Measurements from ENCODE around the gene APOL6. TPM values are rescaled to one million over a fixed set of nuclear protein-coding genes. Genes with fewer than 3 reads are reported as not detected.

Gene APOL6
- total and polyA plus RNA-seq, 10 of the 15 experiments (the other 5 are each of a cell fraction or from before 2014, with no cell fraction given), result 4.3 to 22.9 (median 9.3) TPM

DNA sequence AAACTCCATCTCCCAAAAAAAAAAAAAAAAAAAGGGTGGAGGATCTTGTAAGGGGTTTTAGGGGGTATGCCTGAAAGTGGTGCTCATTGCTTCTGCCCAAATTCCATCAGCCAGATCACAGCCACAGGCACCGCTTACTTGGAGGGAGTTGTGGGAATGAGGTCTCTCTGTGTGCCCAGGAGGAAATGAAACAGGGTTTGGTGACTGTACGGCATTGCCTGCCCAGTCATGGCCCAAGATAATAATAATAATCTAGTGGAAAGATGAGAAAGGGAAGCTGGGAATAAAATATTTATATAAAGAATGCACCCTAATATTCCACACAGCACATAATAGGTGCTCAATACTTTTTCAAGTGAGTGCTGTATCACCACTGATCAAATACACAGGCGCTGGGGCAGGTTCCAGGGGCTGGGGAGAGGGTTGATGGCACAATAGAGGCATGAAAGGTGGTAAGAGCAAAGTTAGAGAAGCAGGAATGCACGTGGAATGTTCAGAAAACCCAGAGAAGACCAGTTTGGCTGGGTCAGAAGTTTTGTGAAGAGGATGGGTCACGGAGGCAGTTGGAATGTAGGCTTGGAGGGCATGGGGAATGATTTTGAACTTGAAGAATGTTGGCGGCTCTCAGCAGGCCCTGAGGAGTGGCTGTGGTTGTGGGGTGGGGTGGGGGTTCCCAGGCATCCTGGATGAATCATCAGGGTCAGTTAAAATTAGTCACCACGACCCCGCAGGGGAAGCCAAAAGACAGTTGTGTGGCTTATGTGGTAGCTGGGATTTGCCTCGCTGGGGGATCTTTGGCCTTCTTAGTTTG, 18.6 kb upstream of the APOL6 start (continued):
- TF ChIP-seq ZSCAN29 (IDR thresholded peaks at IDR 0.05) (no peak), SMARCA5 (IDR thresholded peaks at IDR 0.05) (no peak), MTA2 (IDR thresholded peaks at IDR 0.05; ENCODE audit: low read depth) (peak; percentile 72), BHLHE40 (IDR thresholded peaks at IDR 0.05; ENCODE audit: borderline replicate concordance in 1 of 2, low read depth in 2 of 2, low read length in 1 of 2) (peak in 1 of 2 experiments; percentile 55; a peak in 1 of 4 replicates), IKZF1 (conservative IDR thresholded peaks at IDR 0.05) (peak; percentile 90), CEBPB (IDR thresholded peaks at IDR 0.05; ENCODE audit: borderline replicate concordance in 1 of 2, low read depth in 2 of 2, low read length in 2 of 2) (peak in 1 of 2 experiments; percentile 63; a peak in 1 of 4 replicates), IKZF2 (IDR thresholded peaks at IDR 0.05) (peak; percentile 84 to 93), CHD1 (IDR thresholded peaks at IDR 0.05; ENCODE audit: low read depth, low read length) (no peak), CBX5 (IDR thresholded peaks at IDR 0.05; ENCODE audit: low read depth) (no peak), CBFB (IDR thresholded peaks at IDR 0.05; ENCODE audit: low read depth) (peak; percentile 95), BMI1 (IDR thresholded peaks at IDR 0.05; ENCODE audit: borderline replicate concordance) (0 out of 2 replicates have a peak, but pooled peaks have one; percentile 29), NR2C2 (IDR thresholded peaks at IDR 0.05; ENCODE audit: borderline replicate concordance, control insufficient read depth, insufficient read length, low read depth) (no peak), BCL3 (IDR thresholded peaks at IDR 0.05; ENCODE audit: borderline replicate concordance, insufficient read depth, low read depth, low read length, poor library complexity, severe bottlenecking) (peak; percentile 25), RELA (IDR thresholded peaks at IDR 0.05; ENCODE audit: borderline replicate concordance, partially characterized antibody) (peak; percentile 77), PAX8 (IDR thresholded peaks at IDR 0.05) (no peak), EZH2 (IDR thresholded peaks at IDR 0.05; ENCODE audit: borderline replicate concordance, control insufficient read depth, low read depth, low read length) (no peak), SPI1 (IDR thresholded peaks at IDR 0.05; ENCODE audit: borderline replicate concordance, insufficient read depth, low read depth, low read length) (peak; percentile 22; the same call in 1 of the 2 replicates), TBL1XR1 (IDR thresholded peaks at IDR 0.05; ENCODE audit: low read depth, low read length) (peak; percentile 57; the same call in 1 of the 2 replicates), IRF4 (IDR thresholded peaks at IDR 0.05; ENCODE audit: low read depth, low read length) (no peak), EED (IDR thresholded peaks at IDR 0.05; ENCODE audit: low read depth) (peak; percentile 94), SREBF1 (IDR thresholded peaks at IDR 0.05; ENCODE audit: low read length) (no peak), SRF (IDR thresholded peaks at IDR 0.05; ENCODE audit: low read depth in 2 of 2, low read length in 2 of 2) (0 out of 4 replicates have a peak, but pooled peaks of 1 of the 2 experiments have one; percentile 4), DPF2 (IDR thresholded peaks at IDR 0.05) (peak; percentile 88), TCF12 (IDR thresholded peaks at IDR 0.05; ENCODE audit: low read depth, low read length) (peak; percentile 46; the same call in 1 of the 2 replicates), MTA3 (IDR thresholded peaks at IDR 0.05; ENCODE audit: borderline replicate concordance, low read length) (0 out of 2 replicates have a peak, but pooled peaks have one; percentile 64), TARDBP (IDR thresholded peaks at IDR 0.05; ENCODE audit: borderline replicate concordance) (no peak)
- TF ChIP-seq, protein P1, sequence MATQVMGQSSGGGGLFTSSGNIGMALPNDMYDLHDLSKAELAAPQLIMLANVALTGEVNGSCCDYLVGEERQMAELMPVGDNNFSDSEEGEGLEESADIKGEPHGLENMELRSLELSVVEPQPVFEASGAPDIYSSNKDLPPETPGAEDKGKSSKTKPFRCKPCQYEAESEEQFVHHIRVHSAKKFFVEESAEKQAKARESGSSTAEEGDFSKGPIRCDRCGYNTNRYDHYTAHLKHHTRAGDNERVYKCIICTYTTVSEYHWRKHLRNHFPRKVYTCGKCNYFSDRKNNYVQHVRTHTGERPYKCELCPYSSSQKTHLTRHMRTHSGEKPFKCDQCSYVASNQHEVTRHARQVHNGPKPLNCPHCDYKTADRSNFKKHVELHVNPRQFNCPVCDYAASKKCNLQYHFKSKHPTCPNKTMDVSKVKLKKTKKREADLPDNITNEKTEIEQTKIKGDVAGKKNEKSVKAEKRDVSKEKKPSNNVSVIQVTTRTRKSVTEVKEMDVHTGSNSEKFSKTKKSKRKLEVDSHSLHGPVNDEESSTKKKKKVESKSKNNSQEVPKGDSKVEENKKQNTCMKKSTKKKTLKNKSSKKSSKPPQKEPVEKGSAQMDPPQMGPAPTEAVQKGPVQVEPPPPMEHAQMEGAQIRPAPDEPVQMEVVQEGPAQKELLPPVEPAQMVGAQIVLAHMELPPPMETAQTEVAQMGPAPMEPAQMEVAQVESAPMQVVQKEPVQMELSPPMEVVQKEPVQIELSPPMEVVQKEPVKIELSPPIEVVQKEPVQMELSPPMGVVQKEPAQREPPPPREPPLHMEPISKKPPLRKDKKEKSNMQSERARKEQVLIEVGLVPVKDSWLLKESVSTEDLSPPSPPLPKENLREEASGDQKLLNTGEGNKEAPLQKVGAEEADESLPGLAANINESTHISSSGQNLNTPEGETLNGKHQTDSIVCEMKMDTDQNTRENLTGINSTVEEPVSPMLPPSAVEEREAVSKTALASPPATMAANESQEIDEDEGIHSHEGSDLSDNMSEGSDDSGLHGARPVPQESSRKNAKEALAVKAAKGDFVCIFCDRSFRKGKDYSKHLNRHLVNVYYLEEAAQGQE (IDR thresholded peaks at IDR 0.05; ENCODE audit: low read depth, low read length), result no peak
